ENCODE results near the gene MC1R. TPM values are rescaled to one million over a fixed set of nuclear protein-coding genes. Genes with fewer than 3 reads are reported as not detected.

MC1R gene
- total and polyA plus RNA-seq, 10 of the 15 experiments (the other 5 are each of a cell fraction or from before 2014, with no cell fraction given) = 0.06 to 2.3 (median 0.45) TPM

DNA sequence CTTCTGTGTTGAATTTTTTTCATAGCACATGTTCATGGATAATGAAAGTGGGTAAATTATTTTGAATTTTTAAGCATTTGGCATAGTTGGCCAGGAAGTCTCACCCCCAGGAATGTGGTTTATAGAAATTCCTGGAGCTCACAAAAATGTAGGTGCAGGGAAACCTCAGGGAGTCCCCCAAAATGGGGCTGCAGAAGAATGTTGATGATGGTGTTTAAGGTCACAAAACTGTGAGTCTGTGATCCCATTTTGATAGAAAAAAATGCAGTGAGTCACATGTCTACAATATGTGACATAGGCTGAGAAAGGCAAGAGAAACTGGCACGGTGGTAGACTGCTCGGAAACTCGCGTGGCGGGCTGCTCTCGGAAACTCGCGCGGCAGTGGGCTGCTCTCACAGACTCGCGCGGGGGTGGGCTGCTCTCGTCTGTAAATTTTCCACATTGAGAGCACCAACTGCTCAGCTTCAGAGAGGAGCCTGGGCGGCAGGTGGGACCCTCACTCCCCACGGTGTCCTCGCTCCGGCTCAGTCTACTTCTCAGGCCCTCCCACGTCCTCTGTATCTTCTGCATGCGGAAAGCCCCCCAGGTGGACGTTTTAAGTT lies 18.7 kb upstream of the MC1R start:
- RAD21 ChIA-PET (ENCODE audit: unreplicated experiment) = no interaction called here
- H3K9ac ChIP-seq (ENCODE audit: control insufficient read depth, insufficient read depth, low read length) = no peak overlapping the region
- CTCF ChIA-PET = no interaction called here
- in situ Hi-C loops (cut with MboI) (no loop called here), intact Hi-C loops (cut with micrococcal nuclease; ENCODE audit: unreplicated experiment) (no loop called here)
- H3K27me3 ChIP-seq (replicated peaks in 1 of 2; ENCODE audit: control insufficient read depth in 2 of 2, insufficient read depth in 2 of 2, low read length in 1 of 2) = no peaks in the 10 kb centered on the region
- H2AFZ ChIP-seq (ENCODE audit: control insufficient read depth, low read depth, low read length) = no peak overlapping the region
- no peaks in the 10 kb centered on the region for H3K9me3 ChIP-seq (replicated peaks; ENCODE audit: control insufficient read depth, insufficient read depth, low read length)
- WGBS (ENCODE audit: insufficient coverage, insufficient replicate concordance, low lambda C conversion rate, missing lambda C conversion rate) = 95% methylated on average over 17 of the region's 20 CpGs
- peaks cover 32 to 35% of the 10 kb centered on the region in 2 experiments; a peak in 3 of 4 replicates for H3K36me3 ChIP-seq (ENCODE audit: control insufficient read depth in 2 of 2, insufficient read depth in 2 of 2, low read length in 1 of 2)
- no peaks in the 10 kb centered on the region for H3K4me1 ChIP-seq (ENCODE audit: control insufficient read depth, insufficient read depth, low read length)
- DNase-seq (ENCODE audit: low read depth, low spot score) (no peak), ATAC-seq (no peak), FAIRE-seq (no peak)
- H3K4me2 ChIP-seq (ENCODE audit: control insufficient read depth, insufficient read depth) = no peak overlapping the region
- H3K79me2 ChIP-seq (ENCODE audit: control insufficient read depth, insufficient read depth, low read length) = no peaks in the 10 kb centered on the region
- no TSS peak for BruUV-seq (replicated peaks)
- H4K20me1 ChIP-seq (ENCODE audit: control insufficient read depth, insufficient read depth) = no peaks in the 10 kb centered on the region
- H3K27ac ChIP-seq (ENCODE audit: control insufficient read depth, insufficient read depth) = no peak overlapping the region
- POLR2A ChIA-PET = no interaction called here
- H3K4me3 ChIP-seq = no peak overlapping the region
- SMC1A ChIA-PET (ENCODE audit: uncharacterized antibody, unreplicated experiment) = no interaction called here
- TF ChIP-seq EGR1 (IDR thresholded peaks at IDR 0.05; ENCODE audit: borderline replicate concordance in 1 of 2, low read depth in 2 of 2, low read length in 2 of 2) (no peak), BACH1 (IDR thresholded peaks at IDR 0.05; ENCODE audit: borderline replicate concordance) (no peak), IRF4 (IDR thresholded peaks at IDR 0.05; ENCODE audit: low read depth, low read length) (no peak), POLR2A (IDR thresholded peaks at IDR 0.05; ENCODE audit: low read depth, low read length) (no peak), ZNF24 (IDR thresholded peaks at IDR 0.05) (no peak), ZNF384 (IDR thresholded peaks at IDR 0.05; ENCODE audit: borderline replicate concordance, low read depth, low read length) (no peak), SMAD5 (IDR thresholded peaks at IDR 0.05; ENCODE audit: low read depth) (no peak), LARP7 (IDR thresholded peaks at IDR 0.05) (no peak), KLF5 (IDR thresholded peaks at IDR 0.05; ENCODE audit: partially characterized antibody) (no peak), BCL11A (IDR thresholded peaks at IDR 0.05; ENCODE audit: low read depth, low read length) (no peak)
- TF ChIP-seq, protein P1, sequence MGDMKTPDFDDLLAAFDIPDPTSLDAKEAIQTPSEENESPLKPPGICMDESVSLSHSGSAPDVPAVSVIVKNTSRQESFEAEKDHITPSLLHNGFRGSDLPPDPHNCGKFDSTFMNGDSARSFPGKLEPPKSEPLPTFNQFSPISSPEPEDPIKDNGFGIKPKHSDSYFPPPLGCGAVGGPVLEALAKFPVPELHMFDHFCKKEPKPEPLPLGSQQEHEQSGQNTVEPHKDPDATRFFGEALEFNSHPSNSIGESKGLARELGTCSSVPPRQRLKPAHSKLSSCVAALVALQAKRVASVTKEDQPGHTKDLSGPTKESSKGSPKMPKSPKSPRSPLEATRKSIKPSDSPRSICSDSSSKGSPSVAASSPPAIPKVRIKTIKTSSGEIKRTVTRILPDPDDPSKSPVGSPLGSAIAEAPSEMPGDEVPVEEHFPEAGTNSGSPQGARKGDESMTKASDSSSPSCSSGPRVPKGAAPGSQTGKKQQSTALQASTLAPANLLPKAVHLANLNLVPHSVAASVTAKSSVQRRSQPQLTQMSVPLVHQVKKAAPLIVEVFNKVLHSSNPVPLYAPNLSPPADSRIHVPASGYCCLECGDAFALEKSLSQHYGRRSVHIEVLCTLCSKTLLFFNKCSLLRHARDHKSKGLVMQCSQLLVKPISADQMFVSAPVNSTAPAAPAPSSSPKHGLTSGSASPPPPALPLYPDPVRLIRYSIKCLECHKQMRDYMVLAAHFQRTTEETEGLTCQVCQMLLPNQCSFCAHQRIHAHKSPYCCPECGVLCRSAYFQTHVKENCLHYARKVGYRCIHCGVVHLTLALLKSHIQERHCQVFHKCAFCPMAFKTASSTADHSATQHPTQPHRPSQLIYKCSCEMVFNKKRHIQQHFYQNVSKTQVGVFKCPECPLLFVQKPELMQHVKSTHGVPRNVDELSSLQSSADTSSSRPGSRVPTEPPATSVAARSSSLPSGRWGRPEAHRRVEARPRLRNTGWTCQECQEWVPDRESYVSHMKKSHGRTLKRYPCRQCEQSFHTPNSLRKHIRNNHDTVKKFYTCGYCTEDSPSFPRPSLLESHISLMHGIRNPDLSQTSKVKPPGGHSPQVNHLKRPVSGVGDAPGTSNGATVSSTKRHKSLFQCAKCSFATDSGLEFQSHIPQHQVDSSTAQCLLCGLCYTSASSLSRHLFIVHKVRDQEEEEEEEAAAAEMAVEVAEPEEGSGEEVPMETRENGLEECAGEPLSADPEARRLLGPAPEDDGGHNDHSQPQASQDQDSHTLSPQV (IDR thresholded peaks at IDR 0.05) = no peak
- TF ChIP-seq, protein P2, sequence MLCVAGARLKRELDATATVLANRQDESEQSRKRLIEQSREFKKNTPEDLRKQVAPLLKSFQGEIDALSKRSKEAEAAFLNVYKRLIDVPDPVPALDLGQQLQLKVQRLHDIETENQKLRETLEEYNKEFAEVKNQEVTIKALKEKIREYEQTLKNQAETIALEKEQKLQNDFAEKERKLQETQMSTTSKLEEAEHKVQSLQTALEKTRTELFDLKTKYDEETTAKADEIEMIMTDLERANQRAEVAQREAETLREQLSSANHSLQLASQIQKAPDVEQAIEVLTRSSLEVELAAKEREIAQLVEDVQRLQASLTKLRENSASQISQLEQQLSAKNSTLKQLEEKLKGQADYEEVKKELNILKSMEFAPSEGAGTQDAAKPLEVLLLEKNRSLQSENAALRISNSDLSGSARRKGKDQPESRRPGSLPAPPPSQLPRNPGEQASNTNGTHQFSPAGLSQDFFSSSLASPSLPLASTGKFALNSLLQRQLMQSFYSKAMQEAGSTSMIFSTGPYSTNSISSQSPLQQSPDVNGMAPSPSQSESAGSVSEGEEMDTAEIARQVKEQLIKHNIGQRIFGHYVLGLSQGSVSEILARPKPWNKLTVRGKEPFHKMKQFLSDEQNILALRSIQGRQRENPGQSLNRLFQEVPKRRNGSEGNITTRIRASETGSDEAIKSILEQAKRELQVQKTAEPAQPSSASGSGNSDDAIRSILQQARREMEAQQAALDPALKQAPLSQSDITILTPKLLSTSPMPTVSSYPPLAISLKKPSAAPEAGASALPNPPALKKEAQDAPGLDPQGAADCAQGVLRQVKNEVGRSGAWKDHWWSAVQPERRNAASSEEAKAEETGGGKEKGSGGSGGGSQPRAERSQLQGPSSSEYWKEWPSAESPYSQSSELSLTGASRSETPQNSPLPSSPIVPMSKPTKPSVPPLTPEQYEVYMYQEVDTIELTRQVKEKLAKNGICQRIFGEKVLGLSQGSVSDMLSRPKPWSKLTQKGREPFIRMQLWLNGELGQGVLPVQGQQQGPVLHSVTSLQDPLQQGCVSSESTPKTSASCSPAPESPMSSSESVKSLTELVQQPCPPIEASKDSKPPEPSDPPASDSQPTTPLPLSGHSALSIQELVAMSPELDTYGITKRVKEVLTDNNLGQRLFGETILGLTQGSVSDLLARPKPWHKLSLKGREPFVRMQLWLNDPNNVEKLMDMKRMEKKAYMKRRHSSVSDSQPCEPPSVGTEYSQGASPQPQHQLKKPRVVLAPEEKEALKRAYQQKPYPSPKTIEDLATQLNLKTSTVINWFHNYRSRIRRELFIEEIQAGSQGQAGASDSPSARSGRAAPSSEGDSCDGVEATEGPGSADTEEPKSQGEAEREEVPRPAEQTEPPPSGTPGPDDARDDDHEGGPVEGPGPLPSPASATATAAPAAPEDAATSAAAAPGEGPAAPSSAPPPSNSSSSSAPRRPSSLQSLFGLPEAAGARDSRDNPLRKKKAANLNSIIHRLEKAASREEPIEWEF (IDR thresholded peaks at IDR 0.05; ENCODE audit: insufficient replicate concordance, low read depth, low read length) = no peak
- TF ChIP-seq, protein P3, sequence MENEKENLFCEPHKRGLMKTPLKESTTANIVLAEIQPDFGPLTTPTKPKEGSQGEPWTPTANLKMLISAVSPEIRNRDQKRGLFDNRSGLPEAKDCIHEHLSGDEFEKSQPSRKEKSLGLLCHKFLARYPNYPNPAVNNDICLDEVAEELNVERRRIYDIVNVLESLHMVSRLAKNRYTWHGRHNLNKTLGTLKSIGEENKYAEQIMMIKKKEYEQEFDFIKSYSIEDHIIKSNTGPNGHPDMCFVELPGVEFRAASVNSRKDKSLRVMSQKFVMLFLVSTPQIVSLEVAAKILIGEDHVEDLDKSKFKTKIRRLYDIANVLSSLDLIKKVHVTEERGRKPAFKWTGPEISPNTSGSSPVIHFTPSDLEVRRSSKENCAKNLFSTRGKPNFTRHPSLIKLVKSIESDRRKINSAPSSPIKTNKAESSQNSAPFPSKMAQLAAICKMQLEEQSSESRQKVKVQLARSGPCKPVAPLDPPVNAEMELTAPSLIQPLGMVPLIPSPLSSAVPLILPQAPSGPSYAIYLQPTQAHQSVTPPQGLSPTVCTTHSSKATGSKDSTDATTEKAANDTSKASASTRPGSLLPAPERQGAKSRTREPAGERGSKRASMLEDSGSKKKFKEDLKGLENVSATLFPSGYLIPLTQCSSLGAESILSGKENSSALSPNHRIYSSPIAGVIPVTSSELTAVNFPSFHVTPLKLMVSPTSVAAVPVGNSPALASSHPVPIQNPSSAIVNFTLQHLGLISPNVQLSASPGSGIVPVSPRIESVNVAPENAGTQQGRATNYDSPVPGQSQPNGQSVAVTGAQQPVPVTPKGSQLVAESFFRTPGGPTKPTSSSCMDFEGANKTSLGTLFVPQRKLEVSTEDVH (IDR thresholded peaks at IDR 0.05; ENCODE audit: low read depth, partially characterized antibody) = no peak
